Left lung (tissue), 14 donors: ENCODE results near the gene CTSE. TPM values are rescaled to one million over a fixed set of nuclear protein-coding genes. Genes with fewer than 3 reads are reported as not detected.
A peak's percentile ranks its signal among the peaks of the same experiment; 100 is the strongest.

Experiments
- ATAC-seq: fragments of 200-7000 bp; cut with Tn5 transposase; one replicate; pipeline ENCODE4 v1.9.1; 2020; ENCODE audit warnings: moderate library complexity
- DNase-seq, 4 donors: peaks; one replicate each; pipeline ENCODE4 v3.0.0-alpha.2; 2013 to 2020
- H3K27ac ChIP-seq, 2 donors: fragments of 200-600 bp; sonication (generic) in 1 of 2; one replicate each; pipeline versions ENCODE4 v1.5.0 to v1.8.0; 2020 to 2021
- H3K27me3 ChIP-seq, 2 donors: fragments of 200-600 bp; sonication (generic) in 1 of 2; one replicate each; pipeline versions ENCODE4 v1.5.0 to v1.8.0; 2020 to 2021
- H3K36me3 ChIP-seq, 2 donors: fragments of 200-600 bp; sonication (generic) in 1 of 2; one replicate each; pipeline versions ENCODE4 v1.5.0 to v1.8.0; 2020 to 2021
- H3K4me1 ChIP-seq, 2 donors: fragments of 200-600 bp; one replicate each; pipeline ENCODE4 v1.8.0; 2021
- H3K4me3 ChIP-seq, 2 donors: fragments of 200-600 bp; sonication (generic) in 1 of 2; one replicate each; pipeline versions ENCODE4 v1.5.0 to v1.8.0; 2020 to 2021; ENCODE audit warnings: mild to moderate bottlenecking in 1 of 2
- H3K9me3 ChIP-seq, 2 donors: fragments of 200-600 bp; sonication (generic) in 1 of 2; one replicate each; pipeline versions ENCODE4 v1.5.0 to v1.8.0; 2020 to 2021
- intact Hi-C, 2 donors: fragments of 100-400 bp; cut with DNase I; formaldehyde crosslinking; loops; one replicate each; pipeline versions ENCODE4 v1.11.2 to v1.14.2; 2022
- long read RNA-seq, 12 donors: library from polyadenylated mRNA in 2 of 12; unstranded in 2 of 12; transcript quantifications; one replicate each; pipeline ENCODE4 v2.0.0 and lab custom pipeline, GENCODE V29; 2019 to 2026
- polyA plus RNA-seq, 6 donors: library from polyadenylated mRNA; unstranded; fragments of 120-200 nt; gene quantifications; one replicate each; pipeline ENCODE4 v1.2.1, GENCODE V29; 2013; ENCODE audit not compliant: insufficient read length in 6 of 6
- total RNA-seq, 2 donors: library from RNA; stranded (reverse); fragmentation: NEBNext Ultra II Directional; extraction: Animal tissue kit (Norgen Biotek cat#: 25700); gene quantifications; one replicate each; pipeline ENCODE4 v1.2.1, GENCODE V29; 2021
- TF ChIP-seq, protein P1 (sequence below), 2 donors: fragments of 200-600 bp; sonication (generic) in 1 of 2; IDR thresholded peaks; one replicate each; pipeline versions ENCODE4 v1.5.0 to v1.8.0; 2021; ENCODE audit warnings: antibody characterized with exemption in 2 of 2
- donor health status: DM: no; HTN: yes; CAD: no.
- donor health status: DM: no; HTN: no; CAD: no.

The CTSE gene
- 100 to 1,000 TPM; 191 to 624 TPM for total RNA-seq
- under 1 TPM; 0.35 to 0.93 (median 0.53) TPM for polyA plus RNA-seq
- long read RNA-seq, donor 1, partial matches to known transcripts, result 0 of 3 reads
- long read RNA-seq, donor 1, other reads (novel, unspliced or antisense), result 0 of 3 reads
- long read RNA-seq, donor 2, result 0 reads
- long read RNA-seq, donor 3, result 0 reads
- long read RNA-seq, donor 4, transcript CTSE-201 (9 exons, 2,228 nt), result major isoform, 117 of 198 reads
- long read RNA-seq, donor 4, transcript CTSE-202 (8 exons, 2,071 nt), result minor isoform, 36 of 198 reads
- long read RNA-seq, donor 4, partial matches to known transcripts, result 11 of 198 reads
- long read RNA-seq, donor 4, other reads (novel, unspliced or antisense), result 34 of 198 reads
- long read RNA-seq, donor 5, result 0 reads
- long read RNA-seq, donor 6, result 0 reads
- long read RNA-seq, donor 7, result 0 reads
- long read RNA-seq, donor 8, result 0 reads
- long read RNA-seq, donor 9, result 0 reads
- long read RNA-seq, donor 10, transcript CTSE-202 (8 exons, 2,071 nt), result minor isoform, 33 of 95 reads
- long read RNA-seq, donor 10, transcript CTSE-201 (9 exons, 2,228 nt), result major isoform, 52 of 95 reads
- long read RNA-seq, donor 10, partial matches to known transcripts, result 4 of 95 reads
- long read RNA-seq, donor 10, other reads (novel, unspliced or antisense), result 6 of 95 reads
- long read RNA-seq, donor 11, result 0 reads
- long read RNA-seq, donor 12, result 0 reads

GRCh38 chr1:206023695-206024094, at the start of gene CTSE:
Gene CTSE, minus strand, starts transcription at chr1:206023895. Its CDS starts 104 bp downstream, at chr1:206023791.
- peak within 1 kb of the TSS; percentile 22 to 37 for H3K27ac ChIP-seq
- no peaks in the 10 kb centered on the region for H3K4me1 ChIP-seq
- peak; percentile 88 for ATAC-seq
- H3K4me3 ChIP-seq, result peak within 1 kb of the TSS in 1 of 2 donors; percentile 34
- no peaks in the 10 kb centered on the region for H3K27me3 ChIP-seq
- TF ChIP-seq, protein P1, sequence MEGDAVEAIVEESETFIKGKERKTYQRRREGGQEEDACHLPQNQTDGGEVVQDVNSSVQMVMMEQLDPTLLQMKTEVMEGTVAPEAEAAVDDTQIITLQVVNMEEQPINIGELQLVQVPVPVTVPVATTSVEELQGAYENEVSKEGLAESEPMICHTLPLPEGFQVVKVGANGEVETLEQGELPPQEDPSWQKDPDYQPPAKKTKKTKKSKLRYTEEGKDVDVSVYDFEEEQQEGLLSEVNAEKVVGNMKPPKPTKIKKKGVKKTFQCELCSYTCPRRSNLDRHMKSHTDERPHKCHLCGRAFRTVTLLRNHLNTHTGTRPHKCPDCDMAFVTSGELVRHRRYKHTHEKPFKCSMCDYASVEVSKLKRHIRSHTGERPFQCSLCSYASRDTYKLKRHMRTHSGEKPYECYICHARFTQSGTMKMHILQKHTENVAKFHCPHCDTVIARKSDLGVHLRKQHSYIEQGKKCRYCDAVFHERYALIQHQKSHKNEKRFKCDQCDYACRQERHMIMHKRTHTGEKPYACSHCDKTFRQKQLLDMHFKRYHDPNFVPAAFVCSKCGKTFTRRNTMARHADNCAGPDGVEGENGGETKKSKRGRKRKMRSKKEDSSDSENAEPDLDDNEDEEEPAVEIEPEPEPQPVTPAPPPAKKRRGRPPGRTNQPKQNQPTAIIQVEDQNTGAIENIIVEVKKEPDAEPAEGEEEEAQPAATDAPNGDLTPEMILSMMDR (IDR thresholded peaks at IDR 0.05), result no peak
- intact Hi-C loops, result no loop called here
- peak in 1 of 4 donors; percentile 61 for DNase-seq
- no peaks in the 10 kb centered on the region for H3K9me3 ChIP-seq
- no peaks in the 10 kb centered on the region for H3K36me3 ChIP-seq

GRCh38 chr1:206070627-206071304, 47.1 kb upstream of the CTSE start:
- Histone ChIP-seq H3K27ac (no peak overlapping the region), H3K36me3 (no peaks in the 10 kb centered on the region), H3K4me3 (no peak overlapping the region), H3K27me3 (no peaks in the 10 kb centered on the region), H3K9me3 (no peaks in the 10 kb centered on the region), H3K4me1 (peaks cover 0 to 15% of the 10 kb centered on the region in 2 donors)
- TF ChIP-seq, protein P1 (IDR thresholded peaks at IDR 0.05), result no peak
- intact Hi-C loops, result no loop called here
- no peak for ATAC-seq
- no peak for DNase-seq

DNA sequence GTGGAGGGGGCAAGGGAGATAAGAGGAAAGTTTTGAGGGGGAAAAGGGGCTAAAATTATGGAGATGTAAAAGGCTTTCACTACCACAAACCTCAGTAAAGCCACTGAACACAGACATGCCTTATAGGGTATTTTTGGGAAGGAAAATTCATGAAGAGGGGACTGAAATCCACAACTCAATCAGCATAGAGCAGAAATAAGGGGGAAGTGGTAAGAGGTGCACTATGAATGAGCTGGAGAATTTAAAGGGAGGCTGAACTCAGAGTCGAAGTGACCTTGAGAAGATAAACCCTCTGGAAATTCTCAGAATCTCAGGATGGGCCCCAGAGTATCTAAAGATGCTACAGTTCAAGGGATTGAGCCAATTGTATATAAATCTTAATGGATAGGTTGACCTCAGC, 44.6 kb upstream of the CTSE start:
- Histone ChIP-seq H3K36me3 (no peaks in the 10 kb centered on the region), H3K4me3 (no peak overlapping the region), H3K27ac (peak overlapping the region in 1 of 2 donors; percentile 26), H3K27me3 (no peaks in the 10 kb centered on the region), H3K4me1 (peaks cover 0 to 15% of the 10 kb centered on the region in 2 donors), H3K9me3 (no peaks in the 10 kb centered on the region)
- TF ChIP-seq, protein P1 (IDR thresholded peaks at IDR 0.05), result no peak
- ATAC-seq, result no peak
- no peak for DNase-seq
- intact Hi-C loops, result no loop called here

- Histone ChIP-seq H3K4me1 (peaks cover 0 to 15% of the 10 kb centered on the region in 2 donors), H3K9me3 (no peaks in the 10 kb centered on the region), H3K4me3 (no peak overlapping the region), H3K27ac (peak overlapping the region in 1 of 2 donors; percentile 26), H3K36me3 (no peaks in the 10 kb centered on the region), H3K27me3 (no peaks in the 10 kb centered on the region)
- peak; percentile 88 for ATAC-seq
- TF ChIP-seq, protein P1 (IDR thresholded peaks at IDR 0.05), result no peak
- DNase-seq, result peak in 2 of 4 donors; percentile 40 to 56
- intact Hi-C loops, result no loop called here
These were observed 44.0 kb upstream of the CTSE start for GRCh38 chr1:206067486-206068227.
